Daoy (cell line): Measurements from ENCODE around the gene SH3GL1. TPM values are rescaled to one million over a fixed set of nuclear protein-coding genes. Genes with fewer than 3 reads are reported as not detected.

ENCODE experiments used
- DNase-seq: peaks from one replicate; pipeline ENCODE4 v3.0.0-alpha.2; 2015; ENCODE audit warnings: low read depth
- total RNA-seq: library from RNA; depleted of rRNA; stranded (reverse); fragments of >200 nt; shearing (Covaris generic); gene quantifications from 2 replicates; pipeline ENCODE4 v1.2.3, GENCODE V29; 2014

Gene SH3GL1
- total RNA-seq, 1 experiment from 2014 or later = 52.8 TPM

GRCh38 chr19:4376028-4376670, 24.2 kb downstream of the SH3GL1 start:
- DNase-seq = peak; percentile 34

GRCh38 chr19:4375164-4376027, 25.0 kb downstream of the SH3GL1 start:
- DNase-seq = peak; percentile 86

GRCh38 chr19:4374498-4375163, 25.7 kb downstream of the SH3GL1 start:
- DNase-seq = peak; percentile 93

GRCh38 chr19:4373601-4374497, 26.5 kb downstream of the SH3GL1 start:
- no peak for DNase-seq

GRCh38 chr19:4373013-4373367, 27.4 kb downstream of the SH3GL1 start:
- no peak for DNase-seq

GRCh38 chr19:4372165-4373012, 28.0 kb downstream of the SH3GL1 start:
- no peak for DNase-seq

- DNase-seq = no peak
Observed at GRCh38 chr19:4371247-4372164, 28.8 kb downstream of the SH3GL1 start.

- no peak for DNase-seq
Observed at GRCh38 chr19:4370418-4371041, 29.8 kb downstream of the SH3GL1 start.

GRCh38 chr19:4369888-4370260, 30.5 kb downstream of the SH3GL1 start:
- DNase-seq = no peak

GRCh38 chr19:4369109-4369887, 31.0 kb downstream of the SH3GL1 start:
- DNase-seq = peak; percentile 65

- no peak for DNase-seq
Observed at GRCh38 chr19:4368128-4368820, 32.1 kb downstream of the SH3GL1 start.

GRCh38 chr19:4367781-4368127, 32.6 kb downstream of the SH3GL1 start:
- no peak for DNase-seq

- no peak for DNase-seq
Observed at GRCh38 chr19:4367336-4367723, 33.0 kb downstream of the SH3GL1 start.

GRCh38 chr19:4366666-4367335, 33.5 kb downstream of the SH3GL1 start:
- DNase-seq = no peak

- no peak for DNase-seq
Observed at GRCh38 chr19:4365791-4366665, 34.3 kb downstream of the SH3GL1 start.

- DNase-seq = no peak
Observed at GRCh38 chr19:4365341-4365740, 35.0 kb downstream of the SH3GL1 start.
